HG03108 (cell line): ENCODE data around the gene TARDBP.
"Not testable (repeated sequence)": the region's sequence is repeated elsewhere in the genome, so short reads cannot be mapped to it uniquely, and the experiment has no call there.

Experiments used
- ATAC-seq: cut with Tn5 transposase; IDR thresholded peaks from one replicate; pipeline ENCODE4 v1.9.1; 2021; ENCODE audit warnings: moderate library complexity; ENCODE audit not compliant: unreplicated experiment

Gene TARDBP

DNA sequence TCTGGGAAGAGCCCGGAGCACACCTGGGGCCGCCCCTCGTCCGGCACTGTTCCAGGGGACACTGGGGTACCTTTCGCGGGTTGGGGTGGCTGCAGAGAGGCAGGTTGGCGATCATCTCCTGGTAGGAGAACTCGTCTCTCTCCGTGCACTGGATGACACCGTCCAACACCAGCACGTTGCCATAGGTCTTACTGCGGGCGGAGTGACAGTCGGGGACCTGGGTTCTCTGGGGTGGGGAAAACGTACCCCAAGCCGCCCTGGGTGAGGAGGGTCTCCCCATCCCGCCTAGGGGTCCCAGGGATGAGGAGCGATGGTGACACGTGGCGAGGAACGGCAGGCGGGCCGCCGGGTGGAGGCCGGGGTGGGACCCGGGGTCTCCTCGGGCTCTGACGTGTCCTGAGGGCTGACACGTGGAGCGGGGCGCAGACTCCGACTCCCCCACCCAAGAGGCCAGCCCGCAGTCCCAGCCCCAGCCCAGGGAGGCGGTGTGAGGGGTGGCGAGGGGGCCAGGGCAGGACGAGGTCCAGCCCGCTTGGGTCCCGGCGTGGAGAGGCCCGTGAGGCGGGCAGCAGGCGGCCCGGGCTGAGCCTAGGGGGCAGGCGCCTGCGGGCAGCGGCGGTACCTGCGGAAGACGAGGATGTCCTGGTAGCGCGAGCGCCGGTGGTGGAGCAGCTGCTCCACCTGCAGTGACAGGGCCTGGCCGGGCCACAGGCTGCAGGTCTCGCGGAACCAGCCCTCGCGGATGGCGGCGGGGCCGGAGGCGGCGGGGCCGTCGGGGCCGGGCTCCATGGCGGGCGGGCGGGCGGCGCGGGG lies 46.9 kb downstream of the TARDBP start:
- ATAC-seq = peak; percentile 21

DNA sequence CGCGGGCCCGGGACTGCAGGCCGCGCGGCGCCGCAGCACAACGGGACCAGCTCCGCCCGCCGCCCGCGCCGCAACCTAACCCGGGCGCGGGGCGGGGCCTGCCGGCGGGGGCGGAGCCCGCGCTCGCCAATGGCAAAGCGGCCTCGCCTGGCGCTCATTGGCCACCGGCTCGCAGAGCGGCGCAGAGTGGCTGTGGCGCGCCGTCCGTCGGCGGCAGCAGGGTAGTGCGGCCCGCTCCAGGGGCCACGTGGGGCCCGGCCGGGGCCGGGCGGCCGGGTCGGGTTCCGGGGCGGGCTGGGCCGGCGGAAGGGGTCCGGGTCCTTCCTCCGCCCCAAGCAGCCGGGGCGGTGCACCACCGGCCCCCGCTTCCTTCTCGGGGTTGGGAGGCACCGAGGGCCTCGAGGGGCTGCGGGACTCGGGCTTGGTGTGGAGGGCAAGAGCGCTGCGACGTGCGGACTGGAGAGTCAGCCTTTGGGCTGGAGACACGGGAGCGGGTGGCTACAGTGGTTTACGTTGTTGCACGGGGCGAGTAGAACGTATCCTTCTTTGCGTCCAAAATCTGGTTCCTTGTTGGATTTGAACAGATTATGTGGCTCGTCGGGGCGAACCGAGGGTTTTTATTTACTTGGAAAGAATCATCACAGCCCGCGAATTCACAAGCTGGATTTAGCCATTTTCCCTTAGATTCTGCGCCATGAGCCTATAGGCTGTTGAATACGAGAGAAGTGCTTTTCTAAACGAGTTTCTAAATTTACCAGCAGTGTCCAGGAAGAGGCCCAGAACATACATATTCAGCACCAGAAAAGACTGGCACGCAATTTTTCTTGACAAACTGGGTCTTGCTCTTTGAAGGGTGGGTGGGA lies 47.7 kb downstream of the TARDBP start, which contains the start of gene SRM:
Gene SRM, minus strand, starts transcription at position 51 of the 863 bp plus-strand sequence. CDS start 75 bp downstream, outside the sequence.
- peak; percentile 89 for ATAC-seq

DNA sequence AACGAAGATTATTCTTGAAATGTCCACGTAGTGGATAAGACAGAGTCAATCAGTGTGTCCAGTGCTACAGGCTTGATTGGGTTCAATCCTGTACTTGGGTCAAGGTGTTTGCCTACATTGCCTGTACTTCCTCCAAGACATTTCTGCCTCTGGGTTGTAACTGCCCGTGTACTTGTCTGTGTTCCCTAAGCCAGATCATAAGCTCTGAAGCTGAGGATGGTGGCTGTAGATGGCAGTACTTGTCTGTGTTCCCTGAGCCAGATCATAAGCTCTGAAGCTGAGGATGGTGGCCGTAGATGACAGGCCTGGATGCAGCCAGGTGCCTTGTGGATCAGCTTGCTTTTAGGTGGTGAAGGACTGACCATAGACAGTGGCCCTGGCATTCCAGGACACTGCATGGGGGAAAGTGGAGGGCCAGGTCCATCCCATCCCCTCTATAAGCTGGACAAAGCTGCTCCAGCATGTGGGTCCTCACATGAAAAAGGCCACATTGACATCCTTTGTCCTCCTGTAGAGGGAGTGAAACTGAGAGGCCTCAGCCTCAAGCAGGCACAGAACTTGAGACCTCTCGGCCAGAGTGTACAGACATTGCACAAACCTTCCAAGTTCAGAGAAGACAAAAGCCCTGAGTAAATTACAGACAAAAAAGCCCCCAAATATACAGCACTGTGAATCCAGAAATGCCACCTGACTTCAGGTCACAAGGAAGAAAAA lies 49.4 kb downstream of the TARDBP start:
- no peak for ATAC-seq

DNA sequence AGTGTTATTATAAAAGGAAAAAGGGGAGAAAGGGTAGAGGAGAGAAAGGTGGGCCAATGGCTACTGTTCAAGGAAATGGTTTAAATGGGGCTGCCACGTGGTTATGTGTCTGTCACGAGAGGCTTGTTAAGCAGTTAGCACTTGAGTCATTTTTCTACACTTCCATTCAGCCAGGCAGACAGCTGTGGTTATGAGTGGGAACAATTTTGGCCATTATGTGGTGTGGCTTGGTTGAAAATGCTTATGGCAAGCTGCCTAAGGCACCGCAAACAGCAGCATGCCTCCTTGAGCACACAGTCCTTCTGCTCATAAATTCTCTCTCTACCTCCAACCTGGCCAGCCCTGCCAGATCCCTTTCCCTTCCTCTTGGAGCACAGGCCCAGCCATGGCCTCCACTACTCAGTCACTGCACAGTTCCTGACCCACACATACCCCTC lies 50.5 kb downstream of the TARDBP start:
- ATAC-seq = no peak

DNA sequence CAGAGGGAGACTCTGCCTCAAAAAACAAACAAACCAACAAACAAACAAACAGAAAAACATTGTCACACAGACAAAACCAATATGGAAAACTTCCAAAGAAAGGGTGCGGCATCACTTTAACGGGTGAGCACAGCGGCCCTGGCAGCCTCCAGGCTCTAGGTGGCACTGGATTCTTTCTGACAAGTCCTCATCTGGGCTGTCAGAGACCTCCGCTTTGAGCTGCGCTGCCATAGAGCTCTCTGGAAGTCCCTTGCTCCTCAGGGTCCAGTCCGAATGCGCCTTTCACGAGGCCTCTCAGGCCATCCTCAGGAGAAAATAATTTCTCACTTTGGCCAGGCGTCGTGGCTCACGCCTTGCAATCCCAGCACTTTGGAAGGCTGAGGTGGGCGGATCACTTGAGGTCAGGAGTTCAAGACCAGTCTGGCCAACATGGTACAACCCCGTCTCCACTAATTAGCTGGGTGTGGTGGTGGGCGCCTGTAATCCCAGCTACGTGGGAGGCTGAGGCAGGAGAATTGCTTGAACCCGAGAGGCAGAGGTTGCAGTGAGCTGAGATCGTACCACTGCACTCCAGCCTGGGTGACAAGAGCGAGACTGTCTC lies 51.6 kb downstream of the TARDBP start:
- ATAC-seq = not testable (repeated sequence)

DNA sequence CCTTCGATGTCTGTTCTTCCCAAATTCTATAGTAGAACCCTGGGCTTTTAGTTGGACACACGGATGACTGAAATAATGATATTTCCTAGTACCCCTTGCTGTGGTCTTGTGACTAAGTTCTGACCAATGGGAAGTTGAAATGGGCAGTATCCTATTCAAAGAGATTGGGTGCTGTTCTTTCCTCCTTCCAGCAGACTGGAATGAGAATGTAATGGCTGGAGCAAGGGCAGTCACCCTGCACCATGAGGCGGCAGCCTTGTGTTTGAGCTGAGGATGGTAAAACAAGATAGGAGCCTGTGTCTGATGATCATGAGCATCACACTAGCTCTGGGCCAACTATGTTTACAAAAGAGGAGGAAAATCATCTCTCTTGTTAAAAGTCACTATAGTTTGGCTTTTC lies 52.5 kb downstream of the TARDBP start:
- ATAC-seq = no peak

DNA sequence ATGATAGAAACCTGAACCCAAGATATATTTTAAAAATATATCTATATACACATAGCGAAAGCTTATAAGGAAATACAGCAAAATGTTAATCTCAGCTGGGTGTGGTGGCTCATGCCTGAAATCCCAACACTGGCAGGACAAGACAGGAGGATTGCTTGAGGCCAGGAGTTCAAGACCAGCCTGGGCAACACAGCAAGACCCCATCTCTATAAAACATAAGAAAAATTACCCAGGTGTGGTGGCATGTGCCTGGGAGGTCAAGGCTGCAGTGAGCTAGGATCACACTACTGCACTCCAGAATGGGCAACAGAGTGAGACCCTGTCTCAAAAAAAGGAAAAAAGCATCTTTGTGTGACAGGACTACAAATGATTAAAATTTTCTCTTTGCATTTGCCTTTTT lies 53.3 kb downstream of the TARDBP start:
- ATAC-seq = no peak

DNA sequence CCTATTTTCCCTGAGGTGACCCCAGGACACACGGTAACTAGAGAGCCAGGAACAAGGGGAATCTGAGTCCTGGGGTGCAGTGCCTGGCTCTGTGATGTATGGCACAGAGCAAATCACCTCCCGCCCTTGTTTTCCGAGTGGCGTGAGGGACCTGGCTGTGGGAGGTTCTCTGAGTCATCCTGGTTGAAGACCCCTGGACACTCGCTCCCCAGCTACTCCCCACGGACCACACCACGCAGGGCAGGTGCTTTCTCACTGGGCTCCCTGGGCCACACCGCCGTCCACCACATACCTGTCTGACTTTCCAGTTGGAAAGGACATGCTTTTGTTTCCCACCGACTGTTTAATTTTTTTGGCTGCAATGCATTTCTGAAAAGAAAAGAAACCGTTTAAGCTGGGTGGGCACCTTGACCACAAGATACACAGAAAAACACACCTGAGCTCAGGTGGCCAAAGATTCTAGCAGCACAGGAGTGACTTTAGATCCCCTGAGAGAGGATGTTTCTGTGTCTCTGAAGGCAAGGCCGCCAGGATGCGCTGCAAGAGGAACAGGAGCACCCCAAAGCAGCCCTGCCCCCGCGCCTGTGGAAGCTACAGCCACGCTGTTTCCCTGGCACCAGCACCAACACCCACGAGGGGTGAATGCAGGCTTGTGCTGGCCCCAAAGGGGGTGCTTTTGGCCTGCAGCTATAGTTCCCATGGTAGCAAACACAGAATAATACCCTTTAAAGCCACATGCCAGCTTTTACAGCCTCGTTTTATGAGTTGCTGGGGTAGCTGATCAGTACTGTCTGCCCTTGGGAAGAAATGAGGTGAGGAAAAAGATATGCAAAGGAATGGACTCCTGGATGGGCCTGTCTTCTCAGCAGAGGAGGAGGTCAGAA lies 55.5 kb downstream of the TARDBP start:
- no peak for ATAC-seq

DNA sequence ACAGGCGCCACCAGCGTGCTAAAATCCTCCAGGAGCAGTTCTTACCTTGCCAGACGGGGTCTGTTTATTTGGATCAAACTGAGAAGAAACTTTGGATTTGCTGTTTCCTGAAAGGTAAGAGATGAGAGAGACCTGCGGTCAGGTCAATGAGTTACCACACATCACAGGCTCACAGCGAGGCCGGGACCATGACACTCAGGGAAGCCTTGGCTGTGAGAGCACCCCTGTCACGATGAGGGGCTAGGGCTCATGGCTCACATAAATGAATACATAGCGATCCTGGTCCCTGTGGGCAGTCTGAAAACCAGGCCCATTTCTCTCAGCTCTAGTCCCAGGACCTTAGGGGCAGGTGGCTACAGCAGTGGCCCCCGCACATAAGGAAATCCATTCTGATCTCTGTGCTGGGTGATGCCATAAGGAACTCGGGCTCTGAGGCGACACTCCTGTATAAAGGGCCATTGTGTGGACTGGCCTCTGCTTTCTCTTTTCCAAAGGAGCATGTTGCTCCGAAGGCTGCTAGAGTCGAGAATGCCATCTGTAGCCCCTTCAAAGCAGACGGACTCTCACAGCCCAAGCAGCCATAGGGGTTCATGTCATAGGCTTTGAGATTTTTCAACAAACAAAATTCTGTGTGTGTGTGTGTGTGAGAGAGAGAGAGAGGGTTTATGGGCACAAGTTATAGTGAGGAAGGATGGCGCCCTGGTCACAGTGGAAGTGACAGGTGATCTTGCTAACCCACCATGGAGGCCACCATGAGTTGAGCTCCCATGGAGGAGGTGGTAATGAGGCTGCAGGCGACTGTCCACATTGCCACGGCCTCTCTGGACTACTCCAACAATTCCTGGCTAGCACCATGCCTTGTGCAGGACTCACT lies 56.4 kb downstream of the TARDBP start:
- no peak for ATAC-seq

DNA sequence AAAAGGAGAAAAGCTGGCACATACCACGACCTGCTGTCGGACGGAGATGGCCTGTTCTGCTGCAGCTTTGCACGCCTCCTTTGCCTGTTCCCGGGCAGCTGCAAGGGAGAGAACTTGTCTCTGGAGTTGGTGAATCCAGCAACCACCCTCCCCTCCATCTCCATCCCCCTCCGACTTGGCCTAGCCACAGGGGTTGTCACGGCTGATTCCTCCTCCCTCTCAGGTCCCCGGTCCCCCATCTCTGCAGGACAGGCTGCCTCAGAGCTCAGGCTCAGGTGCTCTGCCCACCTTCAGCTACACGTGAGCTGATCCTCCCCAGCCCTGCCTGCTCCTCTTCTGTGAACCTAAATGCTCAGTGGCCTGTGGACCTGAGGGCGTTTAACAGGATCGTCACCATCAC lies 58.4 kb downstream of the TARDBP start:
- no peak for ATAC-seq

DNA sequence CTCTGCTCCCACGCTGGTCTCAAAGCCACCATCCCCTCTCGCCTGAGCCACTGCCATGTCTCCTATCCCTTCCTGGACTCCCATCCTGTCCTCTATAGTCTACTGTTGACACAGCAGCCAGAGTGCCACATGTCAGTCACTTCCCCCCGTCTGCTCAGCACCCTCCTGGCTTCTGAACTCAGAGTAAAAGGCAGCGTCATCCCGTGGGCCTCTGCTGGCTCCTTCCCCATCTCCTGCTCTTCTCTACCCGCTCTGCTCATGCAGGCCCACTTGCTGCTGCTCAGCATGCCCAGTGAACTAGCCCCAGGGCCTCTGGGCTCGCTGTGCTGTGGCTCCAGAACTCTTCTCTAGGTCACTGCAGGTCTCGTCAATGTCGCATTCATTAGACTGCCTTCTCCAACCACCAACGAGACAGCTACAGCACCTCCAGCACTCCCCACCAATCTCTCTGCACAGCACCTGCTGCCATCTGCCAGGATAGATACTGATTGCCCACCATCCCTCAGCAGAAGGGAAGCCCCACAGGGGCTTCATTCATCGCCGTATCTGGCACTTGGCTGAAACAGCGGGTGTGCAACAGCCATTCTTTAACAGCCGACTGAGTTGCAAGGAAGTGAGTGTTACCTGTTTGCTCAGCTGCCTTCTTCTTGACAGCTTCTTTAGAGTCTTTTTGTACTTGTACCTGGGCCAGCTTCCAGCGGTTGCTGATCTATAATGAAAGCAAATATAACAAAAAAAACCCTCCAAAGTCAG lies 59.2 kb downstream of the TARDBP start:
- ATAC-seq = no peak

DNA sequence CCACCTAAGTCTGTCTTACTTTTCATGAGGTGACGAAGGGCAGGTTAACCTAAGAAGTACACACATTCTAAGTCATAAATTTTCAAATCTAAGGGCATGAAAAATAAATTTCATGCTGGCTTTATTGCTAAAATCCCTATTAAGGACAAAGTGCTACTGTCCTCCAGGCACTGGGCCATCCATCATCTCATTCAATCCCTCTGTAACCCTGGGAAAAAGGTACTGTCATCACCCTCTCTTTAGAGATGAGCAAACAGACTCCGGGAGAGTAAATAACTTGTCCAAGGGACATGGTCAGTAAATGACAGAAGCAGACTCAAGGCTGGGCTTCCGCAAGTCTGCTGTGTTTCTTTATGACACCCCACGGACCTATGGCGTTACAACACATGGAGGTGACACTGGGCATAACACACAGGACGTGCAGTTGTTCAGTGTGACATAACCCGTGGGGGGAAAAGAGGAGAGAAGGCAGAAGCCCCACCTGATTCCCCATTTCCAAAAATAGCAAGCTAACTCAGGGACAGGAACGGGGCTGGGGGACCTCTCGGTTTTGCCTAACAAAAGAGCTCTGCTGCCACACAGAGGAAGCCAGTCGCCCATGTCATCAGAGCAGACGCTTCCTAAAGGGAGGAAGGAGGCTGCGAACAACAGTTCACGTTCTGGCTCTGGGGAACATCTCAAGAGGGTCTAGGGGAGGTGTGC lies 59.9 kb downstream of the TARDBP start:
- ATAC-seq = no peak

DNA sequence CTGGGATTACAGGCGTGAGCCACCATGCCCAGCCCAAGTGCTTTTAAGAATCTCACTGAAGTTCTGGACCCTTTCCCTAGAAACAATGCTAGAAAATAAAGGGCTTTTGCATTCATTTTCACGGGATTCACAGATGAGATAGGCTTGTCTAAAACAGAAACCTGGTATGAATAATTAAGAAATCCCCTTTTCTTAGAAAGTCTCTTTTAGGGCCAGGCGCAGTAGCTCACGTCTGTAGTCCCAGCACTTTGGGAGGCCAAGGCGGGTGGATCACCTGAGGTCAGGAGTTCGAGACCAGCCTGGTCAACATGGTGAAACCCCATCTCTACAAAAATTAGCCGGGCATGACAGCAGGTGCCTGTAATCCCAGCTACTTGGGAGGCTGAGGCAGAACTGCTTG lies 60.9 kb downstream of the TARDBP start:
- ATAC-seq = not testable (repeated sequence)
